NCI-H1694 (cell line): ENCODE data around the gene KCNN2.

ENCODE experiments used
- DNase-seq: peaks from one replicate; lab custom pipeline; 2025; lab: John Stamatoyannopoulos, UW

Gene KCNN2

DNA sequence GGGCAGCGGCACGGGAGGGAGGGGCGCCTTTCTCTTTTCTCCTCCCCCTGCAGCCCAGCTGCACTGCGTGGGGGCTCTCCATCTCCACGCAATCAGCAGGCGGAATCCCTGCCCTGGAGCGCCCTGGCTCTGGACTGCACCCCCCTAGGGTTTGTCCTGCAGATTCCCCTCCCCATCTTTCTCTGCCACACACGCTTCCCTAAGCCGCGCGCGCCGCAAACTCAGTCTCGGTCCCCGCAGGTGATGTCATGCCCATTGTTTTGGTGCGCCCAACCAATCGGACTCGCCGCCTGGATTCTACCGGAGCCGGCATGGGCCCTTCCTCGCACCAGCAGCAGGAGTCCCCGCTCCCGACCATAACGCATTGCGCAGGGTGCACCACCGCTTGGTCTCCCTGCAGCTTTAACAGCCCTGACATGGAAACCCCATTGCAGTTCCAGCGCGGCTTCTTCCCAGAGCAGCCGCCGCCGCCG is at the start of gene KCNN2:
Gene KCNN2, plus strand, starts transcription at position 347 of the 473 bp plus-strand sequence. Its CDS starts 70 bp downstream, at position 417.
- DNase-seq: no peak

DNA sequence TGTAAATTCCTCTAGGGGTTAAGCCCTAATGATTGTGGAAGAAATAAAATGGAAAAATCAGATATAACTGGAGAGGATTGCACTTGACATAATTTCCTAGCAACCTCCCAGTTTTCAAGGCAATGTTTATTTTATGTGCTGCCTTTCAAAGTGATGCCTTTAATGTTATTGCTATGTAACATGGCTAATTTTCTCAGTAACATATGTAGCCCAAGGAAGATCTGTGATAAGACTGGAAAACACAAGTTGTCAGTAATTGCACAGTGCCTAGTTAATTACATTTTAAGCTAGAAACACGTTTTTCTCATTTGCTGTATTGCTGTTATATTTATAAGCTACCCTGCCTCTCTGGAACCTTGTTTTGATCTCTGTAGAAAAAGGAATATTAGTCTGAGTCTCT is 49.2 kb upstream of the KCNN2 start:
- DNase-seq: no peak

DNA sequence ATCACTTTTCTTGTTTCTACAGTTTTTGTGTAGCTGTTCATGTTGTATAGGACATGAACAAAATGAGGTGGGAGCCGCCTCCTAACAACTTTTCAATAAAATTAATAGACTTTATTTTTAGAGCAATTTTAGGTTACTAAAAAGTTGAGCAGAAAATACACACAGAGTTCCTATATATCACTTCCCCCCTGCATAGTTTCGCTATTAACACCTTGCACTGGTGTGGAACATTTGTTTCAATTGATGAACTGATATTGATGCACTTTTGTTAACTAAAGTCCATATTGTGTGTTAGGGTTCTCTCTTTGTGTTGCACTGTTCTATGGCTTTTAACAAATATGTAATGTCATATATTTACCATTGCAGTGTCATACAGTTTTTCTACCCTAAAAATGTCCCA is 47.8 kb upstream of the KCNN2 start:
- DNase-seq: no peak

- no peak for DNase-seq
Measured at GRCh38 chr5:114316167-114316566, 45.7 kb upstream of the KCNN2 start.

DNA sequence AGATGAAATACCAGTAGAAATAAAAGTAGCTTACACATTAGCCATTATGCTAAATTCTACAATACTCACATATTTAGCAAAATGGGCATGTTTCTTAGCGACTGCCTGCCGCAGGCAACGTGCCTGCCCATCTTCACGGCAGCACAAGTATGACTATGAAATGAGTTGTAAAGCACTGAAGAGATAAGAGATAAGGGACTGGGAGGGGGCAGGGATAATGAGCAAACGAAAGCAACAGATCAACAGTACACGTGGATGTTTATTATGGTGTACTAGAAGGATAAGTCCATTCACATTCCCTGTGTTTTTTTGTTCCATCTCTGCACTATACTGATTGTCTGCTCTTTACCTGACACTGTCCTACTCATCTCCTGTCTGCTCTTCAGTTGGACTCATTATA is 44.1 kb upstream of the KCNN2 start:
- no peak for DNase-seq

- DNase-seq: no peak
Measured at GRCh38 chr5:114319236-114319635, 42.6 kb upstream of the KCNN2 start.

GRCh38 chr5:114319821-114320220 is 42.0 kb upstream of the KCNN2 start:
- no peak for DNase-seq

DNA sequence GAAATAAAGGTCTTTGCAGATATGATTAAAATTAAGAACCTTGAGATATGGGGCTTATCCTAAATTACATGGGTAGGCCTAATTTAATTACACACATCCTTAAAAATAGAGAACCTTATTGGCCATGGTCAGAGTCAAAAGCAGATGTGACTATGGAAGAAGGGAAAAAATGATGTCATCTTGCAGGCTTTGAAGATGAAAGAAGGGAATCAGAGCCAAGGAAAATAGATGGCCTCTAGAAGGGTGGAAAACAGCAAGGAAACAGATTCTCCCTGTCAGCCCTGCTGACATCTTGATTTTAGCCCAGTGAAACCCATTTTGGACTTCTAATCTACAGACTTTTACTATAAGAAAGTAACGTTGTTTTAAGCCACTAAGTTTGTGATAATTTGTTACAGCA is 37.6 kb upstream of the KCNN2 start:
- DNase-seq: no peak

DNA sequence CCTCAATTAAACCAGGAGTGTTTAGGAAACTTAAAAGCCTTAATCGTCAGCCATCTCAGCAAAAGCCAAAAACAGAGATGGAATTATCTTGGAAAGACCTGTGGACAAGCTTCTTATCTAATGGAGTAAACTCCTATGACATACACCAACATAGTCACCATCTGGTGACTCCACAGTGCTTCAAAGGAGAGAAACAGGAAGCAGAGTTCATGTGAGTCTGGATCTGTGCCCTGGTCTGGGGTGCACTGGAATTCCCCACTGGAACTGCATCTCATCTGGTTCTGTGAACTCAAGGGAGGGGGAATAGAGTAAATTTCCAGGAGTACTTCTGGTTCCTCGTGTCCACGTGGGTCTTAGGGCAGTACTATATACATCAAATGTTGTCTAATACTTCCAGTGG is 36.3 kb upstream of the KCNN2 start:
- DNase-seq: no peak

DNA sequence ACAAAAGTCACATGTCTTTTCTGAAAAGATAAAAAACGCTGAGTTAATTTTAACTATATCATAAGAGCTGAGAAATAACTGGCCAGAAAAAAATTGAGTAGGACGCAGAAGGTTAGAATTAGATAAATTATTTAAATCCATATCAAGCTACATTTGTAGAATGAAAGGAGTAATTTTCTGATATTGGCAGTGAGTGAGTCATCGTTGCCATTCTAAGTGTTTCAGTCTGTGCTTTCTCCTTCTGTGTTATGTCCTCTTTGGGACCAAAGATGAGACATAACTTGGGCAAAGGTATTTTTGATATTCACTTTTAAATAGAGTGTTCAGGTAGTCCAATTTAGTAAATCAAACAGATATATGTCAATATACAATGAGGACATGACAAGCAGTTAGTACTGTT is 34.4 kb upstream of the KCNN2 start:
- no peak for DNase-seq

GRCh38 chr5:114327987-114328386 is 33.9 kb upstream of the KCNN2 start:
- DNase-seq: no peak

- no peak for DNase-seq
Measured at GRCh38 chr5:114330916-114331531, 30.8 kb upstream of the KCNN2 start.

- no peak for DNase-seq
Measured at GRCh38 chr5:114332493-114332892, 29.4 kb upstream of the KCNN2 start.

- DNase-seq: no peak
Measured at GRCh38 chr5:114332925-114333324, 28.9 kb upstream of the KCNN2 start.

- no peak for DNase-seq
Measured at GRCh38 chr5:114335391-114335790, 26.5 kb upstream of the KCNN2 start.

- DNase-seq: no peak
Measured at GRCh38 chr5:114339108-114339507, 22.8 kb upstream of the KCNN2 start.

GRCh38 chr5:114346181-114346580 is 15.7 kb upstream of the KCNN2 start:
- DNase-seq: no peak

DNA sequence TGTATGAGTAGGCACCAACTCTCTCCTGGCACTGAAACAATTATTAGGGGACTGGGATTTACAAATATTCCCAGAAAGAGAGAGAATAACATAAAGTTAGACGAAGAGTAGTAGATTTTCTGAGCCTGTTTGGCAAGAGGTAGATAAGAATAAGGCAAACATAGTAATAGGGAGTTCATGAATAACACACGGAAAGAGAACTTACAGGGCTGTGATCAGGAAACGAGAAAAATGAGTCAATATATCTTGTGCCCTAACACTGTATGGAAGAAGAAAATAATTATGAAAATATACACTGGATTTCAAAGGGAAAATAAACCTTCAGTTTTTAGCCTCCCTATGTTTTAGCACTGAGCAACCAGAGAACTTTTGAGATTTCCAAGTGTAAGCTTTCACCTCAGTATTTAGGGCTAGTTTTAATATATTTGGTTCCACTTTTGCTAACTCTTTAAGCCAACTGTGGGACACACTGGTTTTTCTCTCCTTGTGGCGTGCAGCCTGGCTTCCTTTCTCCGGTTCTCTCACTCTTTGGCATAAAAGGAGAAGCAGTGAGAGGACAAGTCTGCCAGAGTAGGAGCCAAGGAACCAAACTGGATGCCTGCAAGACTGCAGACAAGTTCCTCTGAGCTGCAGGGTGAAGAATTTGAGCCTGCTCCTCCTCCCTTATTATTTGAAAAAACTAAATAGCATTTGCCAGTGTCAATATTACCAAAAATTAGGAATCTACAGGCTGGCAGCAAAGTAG is 6.6 kb upstream of the KCNN2 start:
- no peak for DNase-seq

DNA sequence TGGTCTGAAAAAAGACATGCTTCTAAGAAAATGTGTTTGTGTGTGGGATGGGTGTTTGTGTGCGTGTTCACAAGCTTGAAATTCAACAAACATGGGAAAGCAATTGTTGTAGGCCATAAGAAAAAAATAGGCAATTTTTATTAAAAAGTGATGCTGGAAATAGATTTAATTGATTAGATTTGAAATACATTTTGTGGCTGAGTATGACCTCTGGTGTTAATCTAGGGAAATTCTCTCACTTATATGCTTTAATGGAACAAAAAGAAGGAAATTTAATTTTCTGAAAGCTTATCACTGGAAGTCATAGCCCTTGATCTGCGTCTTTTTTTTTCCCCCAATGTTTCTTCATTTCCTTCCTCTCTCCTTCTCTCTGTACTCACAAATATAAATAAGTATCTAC is 3.5 kb upstream of the KCNN2 start:
- no peak for DNase-seq

- DNase-seq: no peak
Measured at GRCh38 chr5:114360357-114360756, 1.5 kb upstream of the KCNN2 start.

- no peak for DNase-seq
Measured at GRCh38 chr5:114360816-114361723, 800 bp upstream of the KCNN2 start.

GRCh38 chr5:114362197-114362976 is 517 bp downstream of the KCNN2 start:
- no peak for DNase-seq
